Measurements from ENCODE around the gene CES3. TPM values are rescaled to one million over a fixed set of nuclear protein-coding genes. Genes with fewer than 3 reads are reported as not detected.

The CES3 gene
- total RNA-seq, 1 donor from 2014 or later = 0.29 TPM

DNA sequence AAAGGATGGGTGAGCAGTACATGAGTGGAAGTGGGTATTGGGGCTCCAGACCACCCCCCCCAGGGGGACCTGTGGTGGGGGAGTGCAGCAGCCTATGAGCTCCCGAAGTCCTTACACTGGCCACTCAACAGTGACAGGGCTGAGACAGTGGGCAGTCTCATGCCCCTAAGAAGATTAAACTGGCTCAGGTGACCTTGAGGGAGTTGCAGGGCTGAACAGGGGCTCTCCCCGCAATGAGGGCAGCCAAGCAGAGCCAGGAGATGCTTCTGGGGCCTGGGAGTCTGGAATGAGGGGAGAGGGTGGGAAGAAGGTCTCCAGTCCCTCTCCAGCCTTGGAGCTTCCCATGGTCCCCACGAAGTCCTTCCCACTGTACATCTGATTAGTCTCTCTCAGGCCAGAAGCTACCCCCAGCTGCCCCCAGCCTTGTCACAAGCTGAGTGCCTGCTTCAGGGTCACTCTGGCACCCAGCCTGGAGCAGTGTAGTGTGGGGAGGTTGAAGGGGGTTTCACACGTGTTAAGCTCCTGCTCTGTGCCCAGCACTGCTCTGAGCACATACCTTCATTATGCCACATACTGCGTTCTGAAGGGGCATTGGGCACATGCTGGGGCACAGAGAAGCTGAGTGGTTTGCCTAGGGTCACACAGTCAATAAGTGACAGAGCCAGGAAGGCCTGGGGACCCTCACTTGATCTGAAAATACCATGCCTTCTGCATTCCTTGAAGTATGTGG, 41.3 kb upstream of the CES3 start:
- intact Hi-C loops (cut with micrococcal nuclease) = no loop called here
- Mint-ChIP-seq H3K4me1 (no peaks in the 10 kb centered on the region), H3K36me3 (ENCODE audit: low read depth) (no peaks in the 10 kb centered on the region), H3K4me3 (no peak overlapping the region), H3K9me3 (no peaks in the 10 kb centered on the region), H3K27me3 (peaks cover 27% of the 10 kb centered on the region), H3K27ac (no peak overlapping the region)
- TF ChIP-seq, protein P1, sequence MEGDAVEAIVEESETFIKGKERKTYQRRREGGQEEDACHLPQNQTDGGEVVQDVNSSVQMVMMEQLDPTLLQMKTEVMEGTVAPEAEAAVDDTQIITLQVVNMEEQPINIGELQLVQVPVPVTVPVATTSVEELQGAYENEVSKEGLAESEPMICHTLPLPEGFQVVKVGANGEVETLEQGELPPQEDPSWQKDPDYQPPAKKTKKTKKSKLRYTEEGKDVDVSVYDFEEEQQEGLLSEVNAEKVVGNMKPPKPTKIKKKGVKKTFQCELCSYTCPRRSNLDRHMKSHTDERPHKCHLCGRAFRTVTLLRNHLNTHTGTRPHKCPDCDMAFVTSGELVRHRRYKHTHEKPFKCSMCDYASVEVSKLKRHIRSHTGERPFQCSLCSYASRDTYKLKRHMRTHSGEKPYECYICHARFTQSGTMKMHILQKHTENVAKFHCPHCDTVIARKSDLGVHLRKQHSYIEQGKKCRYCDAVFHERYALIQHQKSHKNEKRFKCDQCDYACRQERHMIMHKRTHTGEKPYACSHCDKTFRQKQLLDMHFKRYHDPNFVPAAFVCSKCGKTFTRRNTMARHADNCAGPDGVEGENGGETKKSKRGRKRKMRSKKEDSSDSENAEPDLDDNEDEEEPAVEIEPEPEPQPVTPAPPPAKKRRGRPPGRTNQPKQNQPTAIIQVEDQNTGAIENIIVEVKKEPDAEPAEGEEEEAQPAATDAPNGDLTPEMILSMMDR (IDR thresholded peaks at IDR 0.05) = no peak
- DNase-seq (no peak), ATAC-seq (ENCODE audit: low read depth) (no peak)
- CTCF ChIA-PET = no interaction called here
- POLR2A ChIA-PET = no interaction called here

DNA sequence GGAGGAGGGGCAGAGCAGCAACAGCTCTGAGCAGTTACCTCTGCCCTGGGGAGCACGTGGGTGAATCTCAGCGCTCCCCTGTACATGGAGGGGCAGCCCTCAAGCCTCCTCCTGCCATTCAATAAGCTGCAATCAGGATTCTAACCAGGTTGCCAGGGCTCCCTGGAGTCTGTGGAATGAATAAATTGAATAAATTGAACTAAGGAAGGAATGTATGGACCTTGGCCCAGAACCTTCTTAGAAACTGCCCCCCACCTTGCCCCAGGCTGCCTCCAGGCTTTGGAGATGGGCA, 40.8 kb upstream of the CES3 start:
- peaks cover 1% of the 10 kb centered on the region for H3K4me1 Mint-ChIP-seq
- POLR2A ChIA-PET = no interaction called here
- H3K9me3 Mint-ChIP-seq = no peaks in the 10 kb centered on the region
- intact Hi-C loops (cut with micrococcal nuclease) = no loop called here
- no peak overlapping the region for H3K4me3 Mint-ChIP-seq
- TF ChIP-seq, protein P1 (IDR thresholded peaks at IDR 0.05) = no peak
- ATAC-seq (ENCODE audit: low read depth) = no peak
- H3K27ac Mint-ChIP-seq = no peak overlapping the region
- CTCF ChIA-PET = no interaction called here
- H3K27me3 Mint-ChIP-seq = peaks cover 28% of the 10 kb centered on the region
- DNase-seq = no peak
- no peaks in the 10 kb centered on the region for H3K36me3 Mint-ChIP-seq (ENCODE audit: low read depth)

DNA sequence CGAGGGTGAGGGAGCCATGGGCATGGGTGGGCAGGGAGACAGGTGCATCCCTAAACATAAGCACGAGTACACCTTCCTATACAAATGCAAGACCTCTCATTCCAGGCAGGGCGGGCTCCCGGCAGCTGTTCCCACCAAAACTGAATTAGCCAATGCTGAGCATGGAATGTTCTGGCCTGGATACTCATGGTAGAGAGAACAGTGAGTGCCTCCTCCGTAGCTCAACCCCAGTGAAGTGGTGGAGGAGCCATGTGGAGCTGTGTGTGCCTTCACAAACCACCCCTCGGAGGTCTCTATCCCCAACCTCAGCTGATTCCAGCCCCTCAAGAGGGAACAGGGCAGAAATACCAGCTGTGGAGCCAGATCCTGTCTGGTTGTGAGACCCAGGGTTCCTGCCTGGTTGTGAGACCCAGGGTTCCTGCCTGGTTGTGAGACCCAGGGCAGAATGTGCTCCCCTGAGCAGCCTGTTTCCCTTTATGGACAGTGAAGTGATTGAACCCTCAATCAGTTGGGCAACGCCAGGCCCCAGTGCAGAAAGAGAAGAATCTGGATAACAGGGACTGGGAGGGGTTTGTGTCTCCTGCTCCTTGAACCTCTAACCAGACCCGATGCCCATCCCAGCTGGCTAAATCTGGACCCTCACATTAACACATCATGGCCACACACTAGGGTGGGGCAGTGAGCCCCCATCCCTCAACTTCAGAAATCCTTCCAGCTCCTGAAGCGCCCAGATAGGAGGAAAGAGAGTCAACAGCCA, 40.0 kb upstream of the CES3 start:
- CTCF ChIA-PET = no interaction called here
- Mint-ChIP-seq H3K36me3 (ENCODE audit: low read depth) (no peaks in the 10 kb centered on the region), H3K27me3 (peaks cover 34% of the 10 kb centered on the region), H3K27ac (no peak overlapping the region), H3K4me3 (no peak overlapping the region), H3K4me1 (peaks cover 9% of the 10 kb centered on the region), H3K9me3 (no peaks in the 10 kb centered on the region)
- POLR2A ChIA-PET = no interaction called here
- intact Hi-C loops (cut with micrococcal nuclease) = no loop called here
- no peak for DNase-seq
- TF ChIP-seq, protein P1 (IDR thresholded peaks at IDR 0.05) = no peak
- ATAC-seq (ENCODE audit: low read depth) = no peak

DNA sequence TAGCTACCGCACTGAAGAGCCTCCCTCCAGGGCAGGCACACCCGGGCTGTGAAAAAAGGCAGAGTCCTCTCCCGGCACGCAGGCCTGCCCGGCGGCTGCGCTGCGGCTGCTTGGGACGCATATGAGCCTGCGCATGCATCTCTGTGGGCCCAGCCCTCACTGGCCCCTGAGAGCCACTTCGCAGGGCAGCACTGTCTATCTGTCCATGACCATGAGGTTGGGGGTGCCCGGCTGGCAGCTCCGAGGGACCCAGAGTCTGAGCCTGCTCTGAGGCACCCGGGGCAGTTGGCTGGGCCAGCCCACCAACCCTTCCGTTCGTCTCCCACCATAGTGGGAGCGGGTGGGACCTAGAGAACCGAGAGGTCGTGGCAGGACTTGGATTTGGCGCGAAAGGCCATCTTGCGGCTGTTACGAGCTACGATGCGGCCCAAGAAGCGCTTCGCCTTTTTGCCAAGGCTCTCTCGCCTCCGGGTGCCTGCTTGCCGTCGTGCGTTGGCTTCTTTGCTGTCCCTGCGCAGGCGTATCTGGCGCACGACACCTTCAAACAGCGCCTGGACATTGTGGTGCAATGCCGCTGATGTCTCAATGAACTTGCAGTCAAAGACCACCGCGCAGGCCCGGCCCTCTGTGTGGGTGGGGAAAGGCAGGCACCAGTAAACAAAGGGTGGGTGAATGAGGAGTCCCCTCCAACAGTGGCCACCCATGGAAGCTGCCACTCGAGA, 39.2 kb upstream of the CES3 start:
- Mint-ChIP-seq H3K4me3 (no peak overlapping the region), H3K9me3 (no peaks in the 10 kb centered on the region), H3K27me3 (peaks cover 36% of the 10 kb centered on the region), H3K4me1 (peaks cover 9% of the 10 kb centered on the region), H3K27ac (no peak overlapping the region), H3K36me3 (ENCODE audit: low read depth) (no peaks in the 10 kb centered on the region)
- POLR2A ChIA-PET = no interaction called here
- DNase-seq (no peak), ATAC-seq (ENCODE audit: low read depth) (no peak)
- CTCF ChIA-PET = no interaction called here
- intact Hi-C loops (cut with micrococcal nuclease) = no loop called here
- TF ChIP-seq, protein P1 (IDR thresholded peaks at IDR 0.05) = no peak

DNA sequence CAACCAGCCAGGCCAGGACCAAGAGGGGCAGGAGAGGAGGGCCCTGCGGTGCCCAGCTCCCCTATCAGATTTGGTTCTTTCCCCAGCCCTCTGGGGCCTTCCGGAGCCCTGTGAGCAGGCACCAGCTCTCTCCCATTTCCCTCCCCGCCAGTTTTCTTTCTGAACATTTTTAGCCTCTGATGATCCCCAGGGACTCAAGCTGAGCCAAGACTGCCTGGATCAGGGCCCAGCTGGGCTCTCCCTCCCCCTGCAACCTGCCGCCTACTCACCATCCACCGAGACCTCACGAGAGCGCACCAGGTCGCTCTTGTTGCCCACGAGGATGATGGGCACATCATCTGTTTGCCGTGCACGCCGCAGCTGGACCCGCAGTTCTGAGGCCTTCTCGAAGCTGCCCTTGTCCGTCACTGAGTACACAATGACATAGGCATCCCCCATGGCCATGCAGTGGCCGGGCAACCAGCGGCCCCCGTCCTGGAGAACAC, 37.8 kb upstream of the CES3 start:
- H3K27ac Mint-ChIP-seq = no peak overlapping the region
- no peaks in the 10 kb centered on the region for H3K9me3 Mint-ChIP-seq
- intact Hi-C loops (cut with micrococcal nuclease) = no loop called here
- peaks cover 36% of the 10 kb centered on the region for H3K27me3 Mint-ChIP-seq
- POLR2A ChIA-PET = no interaction called here
- no peak for ATAC-seq (ENCODE audit: low read depth)
- DNase-seq = no peak
- H3K4me1 Mint-ChIP-seq = peaks cover 9% of the 10 kb centered on the region
- TF ChIP-seq, protein P1 (IDR thresholded peaks at IDR 0.05) = no peak
- H3K36me3 Mint-ChIP-seq (ENCODE audit: low read depth) = no peaks in the 10 kb centered on the region
- CTCF ChIA-PET = no interaction called here
- H3K4me3 Mint-ChIP-seq = no peak overlapping the region

All from activated B cell treated with CpG ODN at 0.5 μM for 24 hours (primary cell).